PC-3 (cell line): ENCODE results near the gene TAF4. TPM values are rescaled to one million over a fixed set of nuclear protein-coding genes. Genes with fewer than 3 reads are reported as not detected.

Source experiments
- ATAC-seq: fragments of 200-7000 bp; cut with Tn5 transposase; 2 replicates; pipeline ENCODE4 v1.9.1; 2020; ENCODE audit warnings: mild to moderate bottlenecking, moderate library complexity
- BruUV-seq: library from RNA; stranded (reverse); fragments of 400-500 nt; replicated peaks from 2 replicates; lab custom pipeline; 2021; lab: Mats Ljungman, UMichigan
- CTCF ChIA-PET: fragments of 300-600 bp; sonication (Branson Sonifier 250); formaldehyde crosslinking; loops from one replicate; lab custom pipeline; 2022; ENCODE audit warnings: antibody characterized with exemption; lab: Charles Lee
- POLR2A ChIA-PET: fragments of 300-600 bp; sonication (Branson Sonifier 250); formaldehyde crosslinking; loops from one replicate; lab custom pipeline; 2022; ENCODE audit warnings: antibody characterized with exemption; ENCODE audit not compliant: unreplicated experiment; lab: Charles Lee
- DNase-seq: peaks from one replicate; pipeline ENCODE4 v3.0.0-alpha.2; 2015
- H2AFZ ChIP-seq: fragments of 300-600 bp; sonication (generic); 2 replicates; pipeline ENCODE4 v1.6.0; 2016; ENCODE audit warnings: antibody characterized with exemption, low read length
- H3F3A ChIP-seq: fragments of 300-600 bp; sonication (generic); one replicate; pipeline ENCODE4 v1.6.0; 2017; ENCODE audit warnings: antibody characterized with exemption, low read length, control low read depth, mild to moderate bottlenecking; ENCODE audit not compliant: unreplicated experiment
- H3K27ac ChIP-seq: fragments of 300-600 bp; sonication (generic); 2 replicates; pipeline ENCODE4 v1.5.1; 2016; ENCODE audit warnings: mild to moderate bottlenecking, low read length
- H3K27me3 ChIP-seq: fragments of 300-600 bp; sonication (generic); 2 replicates; pipeline ENCODE4 v1.6.1; 2016; ENCODE audit warnings: low read length, mixed read lengths
- H3K36me3 ChIP-seq: fragments of 300-600 bp; sonication (generic); 2 replicates; pipeline ENCODE4 v1.6.1; 2016; ENCODE audit warnings: low read depth, mixed run types, low read length, mixed read lengths
- H3K4me1 ChIP-seq: fragments of 300-600 bp; sonication (generic); 2 replicates; pipeline ENCODE4 v1.5.1; 2016; ENCODE audit warnings: low read length; ENCODE audit not compliant: insufficient read depth
- H3K4me2 ChIP-seq: fragments of 300-600 bp; sonication (generic); 2 replicates; pipeline ENCODE4 v1.6.0; 2016; ENCODE audit warnings: low read length
- H3K4me3 ChIP-seq: fragments of 300-600 bp; sonication (generic); 2 replicates; pipeline ENCODE4 v1.5.1; 2016; ENCODE audit warnings: mild to moderate bottlenecking, low read length, mixed read lengths
- H3K79me2 ChIP-seq: fragments of 300-600 bp; sonication (generic); 2 replicates; pipeline ENCODE4 v1.6.1; 2017; ENCODE audit warnings: low read length, mixed read lengths
- H3K9ac ChIP-seq: fragments of 300-600 bp; sonication (generic); 2 replicates; pipeline ENCODE4 v1.6.0; 2016; ENCODE audit warnings: mild to moderate bottlenecking, low read length
- H3K9me2 ChIP-seq: fragments of 300-600 bp; sonication (generic); replicated peaks from 2 replicates; pipeline ENCODE4 v1.6.1; 2016; ENCODE audit warnings: mixed run types, low read length, mixed read lengths
- H3K9me3 ChIP-seq: fragments of 300-600 bp; sonication (generic); 2 replicates; pipeline ENCODE4 v1.6.1; 2016; ENCODE audit warnings: low read length, mixed read lengths
- H4K20me1 ChIP-seq: fragments of 300-600 bp; sonication (generic); 2 replicates; pipeline ENCODE4 v1.6.1; 2016; ENCODE audit warnings: low read length, mixed read lengths
- CTCF ChIP-seq: fragments of 300-600 bp; sonication (generic); conservative IDR thresholded peaks from 2 replicates; pipeline ENCODE4 v1.5.1; 2017; ENCODE audit warnings: antibody characterized with exemption, low read depth, mild to moderate bottlenecking, low read length
- EZH2 ChIP-seq: fragments of 300-600 bp; sonication (generic); IDR thresholded peaks from one replicate; pipeline ENCODE4 v1.6.1; 2017; ENCODE audit warnings: antibody characterized with exemption, mild to moderate bottlenecking, low read length; ENCODE audit not compliant: unreplicated experiment
- EZH2phosphoT487 ChIP-seq: fragments of 300-600 bp; sonication (generic); IDR thresholded peaks from 2 replicates; pipeline ENCODE4 v1.6.1; 2018; ENCODE audit warnings: mild to moderate bottlenecking, antibody characterized with exemption, low read length, borderline replicate concordance
- intact Hi-C: fragments of 100-400 bp; cut with micrococcal nuclease; formaldehyde crosslinking; loops from 2 replicates; pipeline ENCODE4 v1.9.0; 2023
- total RNA-seq: library from RNA; depleted of rRNA; stranded (reverse); fragments of >200 nt; gene quantifications from 2 replicates; pipeline ENCODE4 v1.2.3, GENCODE V29; 2014

The TAF4 gene
- total RNA-seq, 1 experiment from 2014 or later = 9.6 TPM

- Histone ChIP-seq H3K9me2 (no peaks in the 10 kb centered on the region), H3K27ac (no peak overlapping the region), H3F3A (no peaks in the 10 kb centered on the region), H3K9me3 (no peaks in the 10 kb centered on the region), H3K27me3 (no peaks in the 10 kb centered on the region), H4K20me1 (no peaks in the 10 kb centered on the region), H3K4me2 (no peak overlapping the region), H2AFZ (no peak overlapping the region), H3K36me3 (peaks cover 26% of the 10 kb centered on the region; the same call in 1 of the 2 replicates), H3K4me3 (no peak overlapping the region), H3K4me1 (no peaks in the 10 kb centered on the region), H3K79me2 (0 out of 2 replicates have a peak, but pooled peaks cover 5% of the 10 kb centered on the region), H3K9ac (no peak overlapping the region)
- DNase-seq (no peak), ATAC-seq (no peak)
- BruUV-seq = no TSS peak
- ChIA-PET CTCF (no interaction called here), POLR2A (no interaction called here)
- TF ChIP-seq EZH2phosphoT487 (no peak), EZH2 (no peak), CTCF (no peak)
- intact Hi-C loops = no loop called here
Observed at GRCh38 chr20:62006482-62006881, 59.2 kb downstream of the TAF4 start.

- no peaks in the 10 kb centered on the region for H3K27me3 ChIP-seq
- ChIA-PET CTCF (no interaction called here), POLR2A (no interaction called here)
- H3K36me3 ChIP-seq = peaks cover 36% of the 10 kb centered on the region; the same call in 1 of the 2 replicates
- no peaks in the 10 kb centered on the region for H3K9me2 ChIP-seq
- DNase-seq (no peak), ATAC-seq (no peak)
- no peaks in the 10 kb centered on the region for H3K79me2 ChIP-seq
- H3K4me3 ChIP-seq = no peak overlapping the region
- TF ChIP-seq EZH2 = no peak
- no peak for TF ChIP-seq EZH2phosphoT487
- TF ChIP-seq CTCF = no peak
- no peaks in the 10 kb centered on the region for H3K4me1 ChIP-seq
- no peak overlapping the region for H3K4me2 ChIP-seq
- H3K9me3 ChIP-seq = no peaks in the 10 kb centered on the region
- H2AFZ ChIP-seq = no peak overlapping the region
- H3K9ac ChIP-seq = no peak overlapping the region
- intact Hi-C loops = no loop called here
- no TSS peak for BruUV-seq
- no peaks in the 10 kb centered on the region for H3F3A ChIP-seq
- no peaks in the 10 kb centered on the region for H4K20me1 ChIP-seq
- no peak overlapping the region for H3K27ac ChIP-seq
Observed at GRCh38 chr20:62004614-62005013, 61.1 kb downstream of the TAF4 start.

- no peak overlapping the region for H3K9ac ChIP-seq
- H3K27me3 ChIP-seq = no peaks in the 10 kb centered on the region
- intact Hi-C loops = no loop called here
- H3K36me3 ChIP-seq = peaks cover 36% of the 10 kb centered on the region; the same call in 1 of the 2 replicates
- TF ChIP-seq EZH2 (no peak), CTCF (no peak), EZH2phosphoT487 (no peak)
- no peaks in the 10 kb centered on the region for H3F3A ChIP-seq
- ATAC-seq = no peak
- no peak overlapping the region for H3K27ac ChIP-seq
- ChIA-PET POLR2A (no interaction called here), CTCF (no interaction called here)
- H3K79me2 ChIP-seq = no peaks in the 10 kb centered on the region
- H3K4me2 ChIP-seq = no peak overlapping the region
- BruUV-seq = no TSS peak
- H3K9me2 ChIP-seq = no peaks in the 10 kb centered on the region
- H3K4me3 ChIP-seq = no peak overlapping the region
- DNase-seq = no peak
- no peaks in the 10 kb centered on the region for H3K4me1 ChIP-seq
- no peak overlapping the region for H2AFZ ChIP-seq
- no peaks in the 10 kb centered on the region for H3K9me3 ChIP-seq
- no peaks in the 10 kb centered on the region for H4K20me1 ChIP-seq
Observed at GRCh38 chr20:62003567-62004405, 61.9 kb downstream of the TAF4 start.
